Keratinocyte (primary cell): ENCODE measurements around the gene OR1M1. TPM values are rescaled to one million over a fixed set of nuclear protein-coding genes. Genes with fewer than 3 reads are reported as not detected.

Experiments
- DNase-seq: peaks from one replicate; pipeline ENCODE4 v3.0.0-alpha.2; 2011; ENCODE audit warnings: low read depth, missing footprints, low spot score
- FAIRE-seq: peaks from 2 replicates; lab custom pipeline; 2011; peaks lifted over from hg19 to GRCh38; lab: Jason Lieb, UNC
- H2AFZ ChIP-seq: 2 replicates; pipeline ENCODE4 v1.6.0; 2012; ENCODE audit warnings: low read length, control low read depth, inconsistent platforms; ENCODE audit not compliant: control insufficient read depth
- H3K27ac ChIP-seq: 2 replicates; pipeline ENCODE4 v1.5.1; 2011; ENCODE audit warnings: low read length; ENCODE audit not compliant: control insufficient read depth, insufficient read depth
- H3K27me3 ChIP-seq: 3 replicates; pipeline ENCODE4 v1.6.0; 2011; ENCODE audit warnings: low read length; ENCODE audit not compliant: control insufficient read depth, insufficient read depth; ENCODE audit errors: extremely low read depth
- H3K36me3 ChIP-seq, 2 experiments: 2 replicates in 1 of 2; 3 replicates in 1 of 2; pipeline ENCODE4 v1.5.1; 2011; ENCODE audit warnings: low read length in 2 of 2, mild to moderate bottlenecking in 1 of 2; ENCODE audit not compliant: control insufficient read depth in 2 of 2, insufficient read depth in 2 of 2; ENCODE audit errors: extremely low read depth in 1 of 2
- H3K4me1 ChIP-seq: 3 replicates; pipeline ENCODE4 v1.5.1; 2011; ENCODE audit warnings: low read length; ENCODE audit not compliant: control insufficient read depth, insufficient read depth; ENCODE audit errors: extremely low read depth
- H3K4me2 ChIP-seq: 3 replicates; pipeline ENCODE4 v1.6.0; 2011; ENCODE audit warnings: low read depth, low read length; ENCODE audit not compliant: control insufficient read depth, insufficient read depth; ENCODE audit errors: extremely low read depth
- H3K4me3 ChIP-seq, 3 experiments: fragments of 200-600 bp in 1 of 3; sonication (generic) in 1 of 3; 2 replicates in 2 of 3; 3 replicates in 1 of 3; pipeline ENCODE4 v1.5.1; 2011 to 2016; ENCODE audit warnings: low read length in 3 of 3, mild to moderate bottlenecking in 3 of 3, control low read depth in 2 of 3, inconsistent platforms in 1 of 3, low read depth in 1 of 3, mixed read lengths in 1 of 3, mixed run types in 1 of 3, moderate library complexity in 1 of 3; ENCODE audit not compliant: control insufficient read depth in 2 of 3, insufficient read depth in 2 of 3; ENCODE audit errors: extremely low read depth in 1 of 3
- H3K79me2 ChIP-seq: 2 replicates; pipeline ENCODE4 v1.6.0; 2012; ENCODE audit warnings: low read length; ENCODE audit not compliant: control insufficient read depth, insufficient read depth
- H3K9ac ChIP-seq: 3 replicates; pipeline ENCODE4 v1.6.0; 2011; ENCODE audit warnings: low read length; ENCODE audit not compliant: control insufficient read depth, insufficient read depth; ENCODE audit errors: extremely low read depth
- H3K9me1 ChIP-seq: 3 replicates; pipeline ENCODE4 v1.6.0; 2011; ENCODE audit warnings: low read length; ENCODE audit not compliant: control insufficient read depth, insufficient read depth; ENCODE audit errors: extremely low read depth
- H3K9me3 ChIP-seq: 2 replicates; pipeline ENCODE4 v1.5.1; 2012; ENCODE audit warnings: low read depth, low read length; ENCODE audit not compliant: control insufficient read depth
- H4K20me1 ChIP-seq: 3 replicates; pipeline ENCODE4 v1.6.0; 2011; ENCODE audit warnings: low read length; ENCODE audit not compliant: control insufficient read depth, insufficient read depth; ENCODE audit errors: extremely low read depth
- CTCF ChIP-seq, 3 experiments: IDR thresholded peaks in 1 of 3; conservative IDR thresholded peaks in 1 of 3; optimal IDR thresholded peaks in 1 of 3; 2 replicates in 2 of 3; 3 replicates in 1 of 3; pipeline versions ENCODE3 to v1.5.1; 2011; ENCODE audit warnings: low read length in 3 of 3, mild to moderate bottlenecking in 3 of 3, moderate library complexity in 2 of 3, control low read depth in 1 of 3, inconsistent platforms in 1 of 3; ENCODE audit not compliant: insufficient read depth in 2 of 3; ENCODE audit errors: extremely low read depth in 1 of 3
- EZH2 ChIP-seq: IDR thresholded peaks from one replicate; pipeline ENCODE4 v1.6.1; 2012; ENCODE audit warnings: inconsistent platforms, mild to moderate bottlenecking, low read length, moderate library complexity
- dilution Hi-C: fragments of 300-500 bp; cut with MboI; formaldehyde crosslinking; loops from one replicate; pipeline ENCODE4 v1.7.0; 2020; ENCODE audit warnings: low sequenced_read_pairs; ENCODE audit not compliant: extremely low pct_ligation_motif_present
- polyA plus RNA-seq, 5 experiments: library from polyadenylated mRNA; depleted of rRNA in 3 of 5; stranded (reverse) in 3 of 5; stranded (forward) in 1 of 5; unstranded in 1 of 5; fragments of >200 nt; gene quantifications; 1 replicate in 1 of 5; 2 replicates in 3 of 5; 3 replicates in 1 of 5; pipeline versions ENCODE4 v1.2.1 to v1.2.3, GENCODE V29; 2011 to 2012; ENCODE audit warnings: missing spikeins in 2 of 5, low read depth in 1 of 5, low replicate concordance in 1 of 5

OR1M1 gene
- polyA plus RNA-seq, 1 donor (not counting 4 experiments of a cell fraction or from before 2014, with no cell fraction given): not detected

- dilution Hi-C loops: no loop called here
- Histone ChIP-seq H3K9ac (no peak overlapping the region), H4K20me1 (no peaks in the 10 kb centered on the region), H3K79me2 (no peaks in the 10 kb centered on the region), H3K9me1 (no peaks in the 10 kb centered on the region), H3K4me3 (no peak overlapping the region), H3K4me1 (no peaks in the 10 kb centered on the region), H2AFZ (no peak overlapping the region), H3K27me3 (no peaks in the 10 kb centered on the region), H3K4me2 (no peak overlapping the region), H3K9me3 (no peaks in the 10 kb centered on the region), H3K36me3 (no peaks in the 10 kb centered on the region), H3K27ac (no peak overlapping the region)
- no peak for FAIRE-seq
- TF ChIP-seq EZH2 (no peak), CTCF (optimal IDR thresholded peaks at IDR 0.05 in 1 of 3, IDR thresholded peaks at IDR 0.05 in 1 of 3, conservative IDR thresholded peaks at IDR 0.05 in 1 of 3; ENCODE audit: extremely low read depth in 1 of 3, insufficient read depth in 2 of 3, low read length in 3 of 3) (no peak)
- DNase-seq: no peak
These were observed 47.1 kb upstream of the OR1M1 start for GRCh38 chr19:9039728-9040127.

GRCh38 chr19:9040131-9040530, 46.7 kb upstream of the OR1M1 start:
- Histone ChIP-seq H4K20me1 (no peaks in the 10 kb centered on the region), H3K27ac (no peak overlapping the region), H3K4me2 (no peak overlapping the region), H3K4me1 (no peaks in the 10 kb centered on the region), H3K9me1 (no peaks in the 10 kb centered on the region), H3K9me3 (no peaks in the 10 kb centered on the region), H3K9ac (no peak overlapping the region), H2AFZ (no peak overlapping the region), H3K36me3 (no peaks in the 10 kb centered on the region), H3K27me3 (no peaks in the 10 kb centered on the region), H3K4me3 (no peak overlapping the region), H3K79me2 (no peaks in the 10 kb centered on the region)
- FAIRE-seq (no peak), DNase-seq (no peak)
- TF ChIP-seq EZH2 (no peak), CTCF (optimal IDR thresholded peaks at IDR 0.05 in 1 of 3, IDR thresholded peaks at IDR 0.05 in 1 of 3, conservative IDR thresholded peaks at IDR 0.05 in 1 of 3; ENCODE audit: extremely low read depth in 1 of 3, insufficient read depth in 2 of 3, low read length in 3 of 3) (no peak)
- dilution Hi-C loops: no loop called here
